GM23338 (cell line): Measurements from ENCODE around the gene PCDH1. TPM values are rescaled to one million over a fixed set of nuclear protein-coding genes. Genes with fewer than 3 reads are reported as not detected.

Experiments used
- ATAC-seq: fragments of 200-7000 bp; cut with Tn5 transposase; 3 replicates; pipeline ENCODE4 v1.9.1; 2020
- DNase-seq: peaks from one replicate; pipeline ENCODE4 v3.0.0-alpha.2; 2015; ENCODE audit warnings: low spot score
- H2AFZ ChIP-seq: fragments of 200-600 bp; sonication (generic); 2 replicates; pipeline ENCODE4 v1.8.0; 2016; ENCODE audit warnings: antibody characterized with exemption, mild to moderate bottlenecking, moderate library complexity
- H3F3A ChIP-seq: fragments of 200-600 bp; sonication (generic); replicated peaks from 2 replicates; pipeline ENCODE4 v1.8.0; 2017; ENCODE audit warnings: antibody characterized with exemption, mixed run types, low read depth
- H3K27ac ChIP-seq: fragments of 200-600 bp; sonication (generic); 2 replicates; pipeline ENCODE4 v1.6.1; 2016; ENCODE audit warnings: low read depth
- H3K27me3 ChIP-seq: fragments of 200-600 bp; sonication (generic); 2 replicates; pipeline ENCODE4 v1.8.0; 2016; ENCODE audit warnings: mild to moderate bottlenecking, mixed run types, moderate library complexity; ENCODE audit not compliant: insufficient read depth
- H3K36me3 ChIP-seq: fragments of 200-600 bp; sonication (generic); 2 replicates; pipeline ENCODE4 v1.8.0; 2016; ENCODE audit warnings: mild to moderate bottlenecking; ENCODE audit not compliant: insufficient read depth
- H3K4me1 ChIP-seq: fragments of 200-600 bp; sonication (generic); 2 replicates; pipeline ENCODE4 v1.8.0; 2016; ENCODE audit warnings: mild to moderate bottlenecking, moderate library complexity; ENCODE audit not compliant: insufficient read depth
- H3K4me2 ChIP-seq: fragments of 200-600 bp; sonication (generic); 2 replicates; pipeline ENCODE4 v1.7.1; 2017; ENCODE audit warnings: mixed run types
- H3K4me3 ChIP-seq: fragments of 200-600 bp; sonication (generic); 2 replicates; pipeline ENCODE4 v1.6.1; 2016; ENCODE audit warnings: mixed run types
- H3K79me2 ChIP-seq: fragments of 200-600 bp; sonication (generic); replicated peaks from 2 replicates; pipeline ENCODE4 v1.8.0; 2017; ENCODE audit warnings: mild to moderate bottlenecking; ENCODE audit not compliant: insufficient read depth
- H3K9me2 ChIP-seq: fragments of 200-600 bp; sonication (generic); 2 replicates; pipeline ENCODE4 v1.8.0; 2017; ENCODE audit not compliant: insufficient read depth
- H4K20me1 ChIP-seq: fragments of 200-600 bp; sonication (generic); replicated peaks from 2 replicates; pipeline ENCODE4 v1.8.0; 2017; ENCODE audit warnings: mild to moderate bottlenecking; ENCODE audit not compliant: insufficient read depth
- H3K27ac Mint-ChIP-seq: 2 replicates; pipeline ENCODE4 v1.8.0; 2020; ENCODE audit warnings: inconsistent platforms, mild to moderate bottlenecking, moderate library complexity, mixed read lengths
- H3K27me3 Mint-ChIP-seq: 3 replicates; pipeline ENCODE4 v1.8.0; 2022; ENCODE audit warnings: low read depth, mild to moderate bottlenecking, moderate library complexity, mixed read lengths, inconsistent platforms; ENCODE audit not compliant: insufficient read depth, poor library complexity
- H3K36me3 Mint-ChIP-seq: 3 replicates; pipeline ENCODE4 v1.8.0; 2021; ENCODE audit warnings: low read depth, mild to moderate bottlenecking, inconsistent platforms, moderate library complexity, mixed read lengths
- H3K4me1 Mint-ChIP-seq: 3 replicates; pipeline ENCODE4 v1.8.0; 2020; ENCODE audit warnings: mild to moderate bottlenecking, inconsistent platforms, mixed read lengths
- H3K4me3 Mint-ChIP-seq: 3 replicates; pipeline ENCODE4 v1.8.0; 2021; ENCODE audit warnings: moderate library complexity, mild to moderate bottlenecking, inconsistent platforms, mixed read lengths
- H3K9me3 Mint-ChIP-seq: 3 replicates; pipeline ENCODE4 v1.8.0; 2020; ENCODE audit warnings: moderate library complexity, mild to moderate bottlenecking, inconsistent platforms, mixed read lengths
- CREB1 ChIP-seq: fragments of 250-450 bp; sonication (Bioruptor Pico); IDR thresholded peaks from 2 replicates; pipeline ENCODE4 v1.5.0; 2020; ENCODE audit warnings: low read depth, mild to moderate bottlenecking, moderate library complexity
- ETS1 ChIP-seq: IDR thresholded peaks from 2 replicates; pipeline ENCODE4 v1.6.1; 2016; ENCODE audit warnings: antibody characterized with exemption
- EZH2 ChIP-seq: fragments of 200-600 bp; sonication (generic); IDR thresholded peaks from one replicate; pipeline ENCODE4 v1.8.0; 2017; ENCODE audit warnings: antibody characterized with exemption, mild to moderate bottlenecking, low read depth; ENCODE audit not compliant: unreplicated experiment
- EZH2phosphoT487 ChIP-seq: fragments of 200-600 bp; sonication (generic); IDR thresholded peaks from one replicate; pipeline ENCODE4 v1.8.1; 2018; ENCODE audit warnings: antibody characterized with exemption; ENCODE audit not compliant: unreplicated experiment
- JUNB ChIP-seq: IDR thresholded peaks from one replicate; pipeline ENCODE4 v1.6.1; 2016; ENCODE audit warnings: antibody characterized with exemption; ENCODE audit not compliant: unreplicated experiment
- NANOG ChIP-seq: IDR thresholded peaks from 2 replicates; pipeline ENCODE4 v1.6.1; 2016; ENCODE audit warnings: antibody characterized with exemption, borderline replicate concordance
- POLR2AphosphoS5 ChIP-seq: IDR thresholded peaks from 2 replicates; pipeline ENCODE4 v1.6.1; 2016; ENCODE audit warnings: antibody characterized with exemption, low read depth
- STAT1 ChIP-seq: IDR thresholded peaks from one replicate; pipeline ENCODE4 v1.6.1; 2016; ENCODE audit warnings: antibody characterized with exemption; ENCODE audit not compliant: unreplicated experiment
- ZNF114 ChIP-seq: fragments of 250-450 bp; sonication (Bioruptor Pico); IDR thresholded peaks from 2 replicates; pipeline ENCODE4 v1.5.0; 2020; ENCODE audit warnings: mild to moderate bottlenecking, moderate library complexity
- ZNF331 ChIP-seq: fragments of 250-450 bp; sonication (Bioruptor Pico); IDR thresholded peaks from 2 replicates; pipeline ENCODE4 v1.5.0; 2020; ENCODE audit warnings: low read depth, mild to moderate bottlenecking, moderate library complexity
- ZNF462 ChIP-seq: fragments of 250-450 bp; sonication (Bioruptor Pico); IDR thresholded peaks from 2 replicates; pipeline ENCODE4 v1.5.0; 2020; ENCODE audit warnings: mild to moderate bottlenecking, moderate library complexity
- polyA plus RNA-seq: library from polyadenylated mRNA; unstranded; fragments of >200 nt; fragmentation: Nextera tagmentation; extraction: Ambion mirVana; gene quantifications from 2 replicates; pipeline ENCODE4 v1.2.1, GENCODE V29; 2016
- total RNA-seq: library from RNA; depleted of rRNA; stranded (reverse); fragments of >200 nt; shearing (Covaris generic); gene quantifications from 2 replicates; pipeline ENCODE4 v1.2.3, GENCODE V29; 2014
- TF ChIP-seq, protein P1 (sequence below): IDR thresholded peaks from one replicate; pipeline ENCODE4 v1.6.1; 2018; ENCODE audit warnings: antibody characterized with exemption; ENCODE audit not compliant: unreplicated experiment
- TF ChIP-seq, protein P2 (sequence below), 2 experiments: fragments of 200-600 bp in 1 of 2; sonication (generic) in 1 of 2; conservative IDR thresholded peaks; 2 replicates each; pipeline versions ENCODE4 v1.5.1 to v1.6.1; 2016 to 2017; ENCODE audit warnings: antibody characterized with exemption in 2 of 2, low read depth in 2 of 2, mild to moderate bottlenecking in 2 of 2, moderate library complexity in 1 of 2

PCDH1 gene
- total and polyA plus RNA-seq, 2 experiments from 2014 or later = 26.2 to 183 TPM

- peak overlapping the region; percentile 81; the same call in 1 of the 2 replicates for H3K4me3 ChIP-seq
- peak overlapping the region; percentile 100 for H3K4me2 ChIP-seq
- H4K20me1 ChIP-seq = 0 out of 2 replicates have a peak, but pooled peaks cover 7% of the 10 kb centered on the region
- DNase-seq (peak; percentile 47), ATAC-seq (no peak)
- peaks cover 50% of the 10 kb centered on the region for H3K4me1 ChIP-seq
- H3F3A ChIP-seq = peaks cover 24% of the 10 kb centered on the region; the same call in 1 of the 2 replicates
- Mint-ChIP-seq H3K27me3 (peaks cover 28% of the 10 kb centered on the region), H3K9me3 (no peaks in the 10 kb centered on the region), H3K4me3 (peak overlapping the region; percentile 38; the same call in 1 of the 3 replicates), H3K27ac (no peak overlapping the region), H3K4me1 (peaks cover 52% of the 10 kb centered on the region), H3K36me3 (peaks cover 8% of the 10 kb centered on the region)
- TF ChIP-seq, protein P1, sequence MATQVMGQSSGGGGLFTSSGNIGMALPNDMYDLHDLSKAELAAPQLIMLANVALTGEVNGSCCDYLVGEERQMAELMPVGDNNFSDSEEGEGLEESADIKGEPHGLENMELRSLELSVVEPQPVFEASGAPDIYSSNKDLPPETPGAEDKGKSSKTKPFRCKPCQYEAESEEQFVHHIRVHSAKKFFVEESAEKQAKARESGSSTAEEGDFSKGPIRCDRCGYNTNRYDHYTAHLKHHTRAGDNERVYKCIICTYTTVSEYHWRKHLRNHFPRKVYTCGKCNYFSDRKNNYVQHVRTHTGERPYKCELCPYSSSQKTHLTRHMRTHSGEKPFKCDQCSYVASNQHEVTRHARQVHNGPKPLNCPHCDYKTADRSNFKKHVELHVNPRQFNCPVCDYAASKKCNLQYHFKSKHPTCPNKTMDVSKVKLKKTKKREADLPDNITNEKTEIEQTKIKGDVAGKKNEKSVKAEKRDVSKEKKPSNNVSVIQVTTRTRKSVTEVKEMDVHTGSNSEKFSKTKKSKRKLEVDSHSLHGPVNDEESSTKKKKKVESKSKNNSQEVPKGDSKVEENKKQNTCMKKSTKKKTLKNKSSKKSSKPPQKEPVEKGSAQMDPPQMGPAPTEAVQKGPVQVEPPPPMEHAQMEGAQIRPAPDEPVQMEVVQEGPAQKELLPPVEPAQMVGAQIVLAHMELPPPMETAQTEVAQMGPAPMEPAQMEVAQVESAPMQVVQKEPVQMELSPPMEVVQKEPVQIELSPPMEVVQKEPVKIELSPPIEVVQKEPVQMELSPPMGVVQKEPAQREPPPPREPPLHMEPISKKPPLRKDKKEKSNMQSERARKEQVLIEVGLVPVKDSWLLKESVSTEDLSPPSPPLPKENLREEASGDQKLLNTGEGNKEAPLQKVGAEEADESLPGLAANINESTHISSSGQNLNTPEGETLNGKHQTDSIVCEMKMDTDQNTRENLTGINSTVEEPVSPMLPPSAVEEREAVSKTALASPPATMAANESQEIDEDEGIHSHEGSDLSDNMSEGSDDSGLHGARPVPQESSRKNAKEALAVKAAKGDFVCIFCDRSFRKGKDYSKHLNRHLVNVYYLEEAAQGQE = no peak
- TF ChIP-seq ZNF331 (CRISPR knock-in tag) = no peak
- no peak for TF ChIP-seq CREB1 (CRISPR knock-in tag)
- no peak for TF ChIP-seq ETS1
- TF ChIP-seq POLR2AphosphoS5 = no peak
- no peak for TF ChIP-seq STAT1
- no peak for TF ChIP-seq JUNB
- TF ChIP-seq ZNF462 = no peak
- no peak for TF ChIP-seq EZH2phosphoT487
- no peak for TF ChIP-seq NANOG
- TF ChIP-seq EZH2 = no peak
- TF ChIP-seq ZNF114 (CRISPR knock-in tag) = no peak
- TF ChIP-seq, protein P2, sequence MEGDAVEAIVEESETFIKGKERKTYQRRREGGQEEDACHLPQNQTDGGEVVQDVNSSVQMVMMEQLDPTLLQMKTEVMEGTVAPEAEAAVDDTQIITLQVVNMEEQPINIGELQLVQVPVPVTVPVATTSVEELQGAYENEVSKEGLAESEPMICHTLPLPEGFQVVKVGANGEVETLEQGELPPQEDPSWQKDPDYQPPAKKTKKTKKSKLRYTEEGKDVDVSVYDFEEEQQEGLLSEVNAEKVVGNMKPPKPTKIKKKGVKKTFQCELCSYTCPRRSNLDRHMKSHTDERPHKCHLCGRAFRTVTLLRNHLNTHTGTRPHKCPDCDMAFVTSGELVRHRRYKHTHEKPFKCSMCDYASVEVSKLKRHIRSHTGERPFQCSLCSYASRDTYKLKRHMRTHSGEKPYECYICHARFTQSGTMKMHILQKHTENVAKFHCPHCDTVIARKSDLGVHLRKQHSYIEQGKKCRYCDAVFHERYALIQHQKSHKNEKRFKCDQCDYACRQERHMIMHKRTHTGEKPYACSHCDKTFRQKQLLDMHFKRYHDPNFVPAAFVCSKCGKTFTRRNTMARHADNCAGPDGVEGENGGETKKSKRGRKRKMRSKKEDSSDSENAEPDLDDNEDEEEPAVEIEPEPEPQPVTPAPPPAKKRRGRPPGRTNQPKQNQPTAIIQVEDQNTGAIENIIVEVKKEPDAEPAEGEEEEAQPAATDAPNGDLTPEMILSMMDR (conservative IDR thresholded peaks at IDR 0.05; ENCODE audit: low read depth in 2 of 2) = no peak
- peaks cover 28% of the 10 kb centered on the region for H3K79me2 ChIP-seq
- peaks cover 5% of the 10 kb centered on the region; the same call in 1 of the 2 replicates for H3K27me3 ChIP-seq
- H3K27ac ChIP-seq = no peak overlapping the region
- H3K9me2 ChIP-seq = no peaks in the 10 kb centered on the region
- H2AFZ ChIP-seq = no peak overlapping the region
- H3K36me3 ChIP-seq = no peaks in the 10 kb centered on the region
These were observed 1.9 kb upstream of the PCDH1 start for GRCh38 chr5:141879941-141880738.
